CD4-positive, alpha-beta T cell (primary cell): ENCODE data around the gene COA5. TPM values are rescaled to one million over a fixed set of nuclear protein-coding genes. Genes with fewer than 3 reads are reported as not detected.

ENCODE experiments used
- ATAC-seq: fragments of 200-7000 bp; cut with Tn5 transposase; one replicate; pipeline ENCODE4 v1.10.0; 2022; ENCODE audit warnings: mild to moderate bottlenecking; ENCODE audit not compliant: poor library complexity
- CTCF ChIA-PET: fragments of 350-600 bp; sonication (Branson Sonifier 250); formaldehyde crosslinking; loops from one replicate; lab custom pipeline; 2021; ENCODE audit warnings: antibody characterized with exemption, inconsistent platforms; lab: Charles Lee
- POLR2A ChIA-PET: fragments of 350-600 bp; sonication (Branson Sonifier 250); formaldehyde crosslinking; loops from one replicate; lab custom pipeline; 2021; ENCODE audit warnings: antibody characterized with exemption, inconsistent platforms; lab: Charles Lee
- DNase-seq, 14 experiments: peaks; one replicate each; pipeline ENCODE4 v3.0.0-alpha.2; 2013 to 2020; ENCODE audit warnings: mixed read lengths in 2 of 14
- H3K27ac ChIP-seq, 2 donors: one replicate each; pipeline versions ENCODE4 v1.5.1 to v1.7.0; 2013; ENCODE audit warnings: low read length in 2 of 2, low read depth in 1 of 2, mild to moderate bottlenecking in 1 of 2
- H3K27me3 ChIP-seq, 2 experiments: 1 replicate in 1 of 2; 2 replicates in 1 of 2; pipeline versions ENCODE4 v1.6.1 to v1.7.0; 2013; ENCODE audit warnings: low read length in 2 of 2, control low read depth in 1 of 2, mild to moderate bottlenecking in 1 of 2, moderate library complexity in 1 of 2; ENCODE audit not compliant: insufficient read depth in 2 of 2, control insufficient read depth in 1 of 2
- H3K36me3 ChIP-seq: one replicate; pipeline ENCODE4 v1.6.1; 2013; ENCODE audit warnings: low read length, control low read depth; ENCODE audit not compliant: insufficient read depth
- H3K4me1 ChIP-seq: one replicate; pipeline ENCODE4 v1.6.1; 2013; ENCODE audit warnings: low read length, control low read depth; ENCODE audit not compliant: insufficient read depth
- H3K4me3 ChIP-seq: one replicate; pipeline ENCODE4 v1.5.1; 2013; ENCODE audit warnings: mild to moderate bottlenecking, low read length, moderate library complexity
- H3K9me3 ChIP-seq, 2 experiments: 1 replicate in 1 of 2; 2 replicates in 1 of 2; pipeline versions ENCODE4 v1.6.1 to v1.7.0; 2013; ENCODE audit warnings: low read length in 2 of 2, mild to moderate bottlenecking in 2 of 2, control low read depth in 1 of 2, moderate library complexity in 1 of 2; ENCODE audit not compliant: control insufficient read depth in 1 of 2, insufficient read depth in 1 of 2
- H3K27ac Mint-ChIP-seq: one replicate; pipeline ENCODE4 v1.8.0; 2020; ENCODE audit warnings: mixed read lengths
- H3K27me3 Mint-ChIP-seq: one replicate; pipeline ENCODE4 v1.8.0; 2021; ENCODE audit warnings: mixed read lengths
- H3K36me3 Mint-ChIP-seq: one replicate; pipeline ENCODE4 v1.8.0; 2021; ENCODE audit warnings: low read depth, mixed read lengths
- H3K4me1 Mint-ChIP-seq: one replicate; pipeline ENCODE4 v1.8.0; 2021; ENCODE audit warnings: low read depth, mixed read lengths
- H3K4me3 Mint-ChIP-seq: one replicate; pipeline ENCODE4 v1.8.0; 2020; ENCODE audit warnings: mild to moderate bottlenecking, mixed read lengths
- H3K9me3 Mint-ChIP-seq: one replicate; pipeline ENCODE4 v1.8.0; 2020; ENCODE audit warnings: mixed read lengths
- intact Hi-C, 2 experiments: fragments of 100-400 bp; cut with DNase I in 1 of 2; cut with micrococcal nuclease in 1 of 2; formaldehyde crosslinking; loops; one replicate each; pipeline versions ENCODE4 v1.15.1 to v1.9.0; 2023 to 2025; cut with DNase I, micrococcal nuclease
- total RNA-seq, 174 experiments: library from RNA in 2 of 174; stranded (reverse) in 2 of 174; gene quantifications; one replicate each; pipeline ENCODE4 v1.2.3 and lab custom pipeline; 2021 to 2026
- TF ChIP-seq, protein P1 (sequence below): fragments of 200-600 bp; IDR thresholded peaks from one replicate; pipeline ENCODE4 v1.8.0; 2022; ENCODE audit warnings: antibody characterized with exemption, mild to moderate bottlenecking

COA5 gene
- total RNA-seq, 2 experiments from 2014 or later = 29.2 to 30.1 TPM

GRCh38 chr2:98632351-98632750, 24.0 kb upstream of the COA5 start:
- H3K36me3 ChIP-seq = peaks cover 94% of the 10 kb centered on the region
- H3K4me1 ChIP-seq = peaks cover 20% of the 10 kb centered on the region
- no peaks in the 10 kb centered on the region for H3K9me3 Mint-ChIP-seq
- H3K36me3 Mint-ChIP-seq = peaks cover 89% of the 10 kb centered on the region
- peaks cover 35% of the 10 kb centered on the region for H3K4me1 Mint-ChIP-seq
- H3K27me3 ChIP-seq = no peaks in the 10 kb centered on the region
- H3K4me3 Mint-ChIP-seq = no peak overlapping the region
- no peak for ATAC-seq
- no peak overlapping the region for H3K4me3 ChIP-seq
- no peaks in the 10 kb centered on the region for H3K27me3 Mint-ChIP-seq
- intact Hi-C loops = loop anchor here (5.0 to 10.0 kb wide), 2 partner anchors 65 to 522 kb away; partner anchors contain the start of genes LIPT1 (in 1 of the 2) and TSGA10 (in 1 of the 2)
- no peak overlapping the region for H3K27ac ChIP-seq
- no peaks in the 10 kb centered on the region for H3K9me3 ChIP-seq
- POLR2A ChIA-PET = interaction anchor here (0.9 to 1.5 kb wide), 4 partner anchors 13 to 139 kb away, joined by 3 to 5 read pairs (median 4); no protein-coding TSS in a partner anchor
- peak overlapping the region; percentile 49 for H3K27ac Mint-ChIP-seq
- TF ChIP-seq, protein P1, sequence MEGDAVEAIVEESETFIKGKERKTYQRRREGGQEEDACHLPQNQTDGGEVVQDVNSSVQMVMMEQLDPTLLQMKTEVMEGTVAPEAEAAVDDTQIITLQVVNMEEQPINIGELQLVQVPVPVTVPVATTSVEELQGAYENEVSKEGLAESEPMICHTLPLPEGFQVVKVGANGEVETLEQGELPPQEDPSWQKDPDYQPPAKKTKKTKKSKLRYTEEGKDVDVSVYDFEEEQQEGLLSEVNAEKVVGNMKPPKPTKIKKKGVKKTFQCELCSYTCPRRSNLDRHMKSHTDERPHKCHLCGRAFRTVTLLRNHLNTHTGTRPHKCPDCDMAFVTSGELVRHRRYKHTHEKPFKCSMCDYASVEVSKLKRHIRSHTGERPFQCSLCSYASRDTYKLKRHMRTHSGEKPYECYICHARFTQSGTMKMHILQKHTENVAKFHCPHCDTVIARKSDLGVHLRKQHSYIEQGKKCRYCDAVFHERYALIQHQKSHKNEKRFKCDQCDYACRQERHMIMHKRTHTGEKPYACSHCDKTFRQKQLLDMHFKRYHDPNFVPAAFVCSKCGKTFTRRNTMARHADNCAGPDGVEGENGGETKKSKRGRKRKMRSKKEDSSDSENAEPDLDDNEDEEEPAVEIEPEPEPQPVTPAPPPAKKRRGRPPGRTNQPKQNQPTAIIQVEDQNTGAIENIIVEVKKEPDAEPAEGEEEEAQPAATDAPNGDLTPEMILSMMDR = no peak
- CTCF ChIA-PET = interaction anchor here (0.8 kb wide), 1 partner anchor 17 kb away, joined by 4 read pairs; no protein-coding TSS in a partner anchor
- DNase-seq = no peak

DNA sequence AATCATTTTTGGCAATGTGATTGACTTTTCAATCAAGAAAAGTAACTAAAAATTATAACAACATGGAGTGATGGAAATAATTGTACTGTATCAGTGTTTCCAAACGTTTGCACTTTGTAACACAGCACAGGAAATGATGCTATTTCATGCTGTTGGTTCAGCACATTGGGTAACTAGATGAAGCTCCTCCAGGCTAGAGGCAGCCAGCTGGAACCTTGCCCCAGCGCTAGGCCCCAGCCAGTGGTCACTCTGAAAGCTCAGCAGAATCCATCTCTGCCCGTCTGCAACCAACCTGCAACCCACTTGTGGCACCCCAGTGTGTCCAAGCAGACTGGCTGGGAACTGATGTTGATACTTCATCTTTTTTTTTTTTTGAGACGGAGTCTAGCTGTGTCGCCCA, 15.3 kb upstream of the COA5 start:
- H3K4me3 Mint-ChIP-seq = no peak overlapping the region
- Histone ChIP-seq H3K27me3 (no peaks in the 10 kb centered on the region), H3K27ac (no peak overlapping the region), H3K36me3 (peaks cover 78% of the 10 kb centered on the region), H3K4me1 (peaks cover 2% of the 10 kb centered on the region), H3K4me3 (no peak overlapping the region), H3K9me3 (no peaks in the 10 kb centered on the region)
- TF ChIP-seq, protein P1 = no peak
- H3K27me3 Mint-ChIP-seq = no peaks in the 10 kb centered on the region
- H3K9me3 Mint-ChIP-seq = no peaks in the 10 kb centered on the region
- H3K4me1 Mint-ChIP-seq = peaks cover 46% of the 10 kb centered on the region
- CTCF ChIA-PET = interaction anchor here (1.1 to 1.5 kb wide), 3 partner anchors 17 to 55 kb away, joined by 3 to 4 read pairs (median 3); no protein-coding TSS in a partner anchor
- DNase-seq = no peak
- peaks cover 96% of the 10 kb centered on the region for H3K36me3 Mint-ChIP-seq
- peak overlapping the region; percentile 85 for H3K27ac Mint-ChIP-seq
- intact Hi-C loops = no loop called here
- peak; percentile 21 for ATAC-seq
- POLR2A ChIA-PET = no interaction called here

- Mint-ChIP-seq H3K4me1 (peaks cover 46% of the 10 kb centered on the region), H3K4me3 (no peak overlapping the region), H3K27ac (peak overlapping the region; percentile 82), H3K9me3 (no peaks in the 10 kb centered on the region), H3K36me3 (peaks cover 91% of the 10 kb centered on the region), H3K27me3 (no peaks in the 10 kb centered on the region)
- Histone ChIP-seq H3K4me3 (no peak overlapping the region), H3K9me3 (no peaks in the 10 kb centered on the region), H3K4me1 (peaks cover 2% of the 10 kb centered on the region), H3K36me3 (peaks cover 68% of the 10 kb centered on the region), H3K27me3 (no peaks in the 10 kb centered on the region), H3K27ac (no peak overlapping the region)
- DNase-seq (no peak), ATAC-seq (no peak)
- TF ChIP-seq, protein P1 = no peak
- ChIA-PET CTCF (interaction anchor here (0.9 kb wide), 1 partner anchor 13 kb away, joined by 3 read pairs; no protein-coding TSS in a partner anchor), POLR2A (interaction anchor here (0.5 to 1.2 kb wide), 5 partner anchors 8 to 207 kb away, joined by 3 to 6 read pairs (median 4); no protein-coding TSS in a partner anchor)
- intact Hi-C loops = no loop called here
Measured at GRCh38 chr2:98617149-98617548, 8.8 kb upstream of the COA5 start.
